Stimulated activated CD8-positive, alpha-beta memory T cell treated with anti-CD3 and anti-CD28 coated beads, Interleukin-15, amount 100 ng/mL, for 1 hour (primary cell): ENCODE data around the gene STK11IP.

Source experiments
- DNase-seq: peaks from one replicate; pipeline ENCODE4 v3.0.0-alpha.2; 2020; ENCODE audit warnings: low read depth

Gene STK11IP

GRCh38 chr2:219578811-219579613 lies 18.6 kb upstream of the STK11IP start:
- no peak for DNase-seq

DNA sequence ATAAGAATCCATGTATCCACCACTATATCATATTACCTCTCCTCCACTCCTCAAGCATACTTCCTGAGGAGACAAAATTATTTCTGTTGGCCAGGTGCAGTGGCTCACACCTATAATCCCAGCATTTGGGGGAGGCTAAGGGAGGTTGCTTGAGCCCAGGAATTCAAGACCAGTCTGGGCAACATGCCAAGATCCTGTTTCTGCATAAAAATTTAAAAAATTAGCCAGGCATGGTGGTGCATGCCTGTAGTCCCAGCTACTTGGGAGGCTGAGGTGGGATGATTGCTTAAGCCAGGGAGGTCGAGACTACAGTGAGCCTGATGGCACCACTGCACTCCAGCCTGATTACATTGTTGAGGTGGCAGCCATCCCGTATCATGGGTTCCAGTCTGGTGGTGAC lies 16.3 kb upstream of the STK11IP start:
- no peak for DNase-seq

GRCh38 chr2:219591091-219591490 lies 6.6 kb upstream of the STK11IP start:
- no peak for DNase-seq

GRCh38 chr2:219592736-219593135 lies 4.9 kb upstream of the STK11IP start:
- no peak for DNase-seq

GRCh38 chr2:219593154-219593553 lies 4.5 kb upstream of the STK11IP start:
- no peak for DNase-seq

DNA sequence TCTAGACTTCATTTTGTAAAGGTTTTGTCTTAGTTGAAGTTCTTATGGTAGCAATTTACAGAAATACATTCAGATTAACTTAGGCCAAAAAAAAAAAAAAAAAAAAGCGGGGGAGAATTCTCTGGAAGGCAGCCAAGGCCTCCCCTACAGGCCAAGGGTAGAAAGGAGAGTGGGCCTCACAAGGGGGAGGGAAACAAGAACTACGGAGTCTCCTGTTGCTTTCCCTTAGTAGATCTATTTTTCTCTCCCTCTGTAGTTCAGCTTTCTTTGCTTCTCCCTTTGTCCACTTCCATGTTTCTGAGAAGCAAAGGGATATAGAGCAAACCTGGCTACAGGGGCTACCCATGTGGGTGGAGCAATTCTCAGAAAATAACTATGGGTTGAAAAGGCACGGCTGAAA lies 2.4 kb upstream of the STK11IP start:
- no peak for DNase-seq

- no peak for DNase-seq
These were observed 604 bp upstream of the STK11IP start for GRCh38 chr2:219596954-219597551.

DNA sequence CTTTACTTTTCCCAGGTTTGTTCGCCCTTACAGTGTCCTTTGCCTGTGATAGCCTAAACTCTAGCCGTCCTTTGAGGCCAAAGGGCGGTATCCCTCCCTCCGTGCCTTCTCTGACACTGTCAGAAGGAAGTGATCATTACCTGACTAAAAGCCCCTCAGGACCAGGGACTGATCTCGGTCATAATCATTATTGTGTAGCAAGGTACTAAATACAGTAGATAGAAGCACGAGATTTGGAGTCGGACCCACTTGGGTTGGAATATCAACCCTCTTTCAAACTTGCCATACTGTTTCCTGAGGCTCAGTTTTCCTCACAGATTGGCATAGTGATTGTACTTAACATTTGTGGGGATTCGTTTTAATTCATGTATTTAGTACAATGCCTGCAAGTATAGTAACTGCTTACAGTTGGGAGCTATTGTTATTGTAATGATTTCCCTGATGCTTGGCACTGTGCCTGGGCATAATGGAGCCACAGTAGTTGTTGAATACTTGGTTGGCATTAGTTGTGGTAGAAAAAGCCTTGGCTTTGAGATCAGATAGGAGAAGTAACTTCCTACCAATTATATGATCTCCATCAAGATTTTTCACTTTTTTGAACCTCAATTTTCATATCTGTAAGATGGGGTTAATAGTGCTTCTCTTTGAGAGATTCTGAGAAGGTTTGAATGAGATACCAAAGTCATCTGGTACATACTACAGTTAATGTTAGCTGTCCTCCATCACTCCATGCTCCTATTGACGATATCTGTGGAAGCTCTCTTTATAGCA lies 836 bp downstream of the STK11IP start:
- DNase-seq, result no peak

GRCh38 chr2:219603771-219604170 lies 6.1 kb downstream of the STK11IP start:
- DNase-seq, result no peak

DNA sequence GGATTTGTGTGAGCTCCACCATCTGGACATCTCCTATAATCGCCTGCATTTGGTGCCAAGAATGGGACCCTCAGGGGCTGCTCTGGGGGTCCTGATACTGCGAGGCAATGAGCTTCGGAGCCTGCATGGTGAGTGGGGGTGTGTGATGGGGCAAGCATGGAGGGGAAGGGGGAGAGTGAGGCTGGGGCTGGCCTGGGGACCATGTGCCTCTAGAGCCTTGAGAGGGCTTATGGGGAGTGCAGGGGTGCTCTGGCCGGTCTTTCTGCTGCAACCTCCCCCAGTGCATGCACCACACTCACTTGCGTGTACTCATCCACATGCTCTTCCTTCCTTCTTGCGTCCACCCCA lies 7.9 kb downstream of the STK11IP start:
- DNase-seq, result no peak

GRCh38 chr2:219607931-219608330 lies 10.3 kb downstream of the STK11IP start:
- DNase-seq, result no peak

GRCh38 chr2:219608399-219608964 lies 10.8 kb downstream of the STK11IP start:
- no peak for DNase-seq

DNA sequence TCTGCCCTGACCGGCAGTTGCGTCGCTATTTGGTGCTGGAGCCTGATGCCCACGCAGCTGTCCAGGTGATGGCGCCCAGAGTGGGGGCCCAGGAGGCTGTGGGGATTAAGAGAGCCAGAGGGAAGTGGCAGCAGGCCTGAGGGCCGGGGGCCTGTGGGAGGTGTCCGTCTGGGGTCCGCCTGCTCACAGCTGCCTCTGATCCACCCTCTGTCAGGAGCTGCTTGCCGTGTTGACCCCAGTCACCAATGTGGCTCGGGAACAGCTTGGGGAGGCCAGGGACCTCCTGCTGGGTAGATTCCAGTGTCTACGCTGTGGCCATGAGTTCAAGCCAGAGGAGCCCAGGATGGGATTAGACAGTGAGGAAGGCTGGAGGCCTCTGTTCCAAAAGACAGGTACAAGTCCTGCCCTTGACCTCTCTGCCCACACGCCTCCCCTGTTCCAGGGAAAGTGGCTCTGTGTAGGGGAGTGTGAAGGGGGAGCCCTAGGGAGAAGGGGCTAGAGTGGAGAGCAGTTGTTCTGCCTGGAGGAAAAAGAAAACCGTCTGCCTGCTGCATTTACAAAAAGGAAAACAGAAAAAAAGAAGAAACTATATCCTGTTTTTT lies 11.6 kb downstream of the STK11IP start:
- DNase-seq, result no peak

DNA sequence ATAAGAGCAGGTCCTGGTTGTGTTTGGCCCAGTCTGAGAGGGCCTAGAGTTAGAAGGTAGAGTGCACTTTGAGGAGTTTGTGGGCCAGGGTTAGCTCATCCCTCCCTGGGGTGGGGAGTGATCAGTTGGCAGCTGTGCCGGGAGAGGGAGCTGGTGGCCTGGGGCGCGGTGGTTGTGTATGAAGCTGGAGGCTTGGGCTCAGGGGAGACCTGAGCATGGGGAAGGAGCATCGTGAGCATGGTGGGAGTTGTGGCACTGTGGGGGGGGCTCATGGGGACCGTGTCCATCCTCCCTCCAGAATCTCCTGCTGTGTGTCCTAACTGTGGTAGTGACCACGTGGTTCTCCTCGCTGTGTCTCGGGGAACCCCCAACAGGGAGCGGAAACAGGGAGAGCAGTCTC lies 13.6 kb downstream of the STK11IP start:
- DNase-seq, result no peak

- DNase-seq, result no peak
These were observed 14.4 kb downstream of the STK11IP start for GRCh38 chr2:219611866-219612576.

- DNase-seq, result no peak
These were observed 15.1 kb downstream of the STK11IP start for GRCh38 chr2:219612577-219613286.

DNA sequence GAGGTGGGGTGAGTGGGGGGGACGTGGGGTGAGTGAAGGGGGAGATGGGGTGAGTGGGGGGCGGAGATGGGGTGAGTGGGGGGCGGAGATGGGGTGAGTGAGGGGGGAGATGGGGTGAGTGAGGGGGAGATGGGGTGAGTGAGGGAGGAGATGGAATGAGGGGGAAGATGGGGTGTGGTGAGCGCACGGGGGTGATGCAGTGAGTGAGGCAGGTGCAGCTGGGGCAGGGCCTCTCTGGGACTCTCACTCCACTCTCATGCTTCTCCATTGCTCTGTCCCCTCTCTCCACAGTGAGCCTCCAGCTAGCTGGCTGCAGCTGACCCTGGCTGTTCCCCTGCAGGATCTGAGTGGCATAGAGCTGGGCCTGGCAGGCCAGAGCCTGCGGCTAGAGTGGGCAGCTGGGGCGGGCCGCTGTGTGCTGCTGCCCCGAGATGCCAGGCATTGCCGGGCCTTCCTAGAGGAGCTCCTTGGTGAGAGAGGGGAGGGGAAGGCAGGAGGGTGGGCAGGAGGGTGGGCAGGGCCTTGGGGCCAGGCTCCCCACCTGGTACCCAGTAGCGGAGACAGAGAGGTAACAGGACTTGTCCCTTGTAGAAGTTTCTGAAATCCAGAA lies 15.9 kb downstream of the STK11IP start:
- DNase-seq, result no peak

GRCh38 chr2:219614076-219614860 lies 16.6 kb downstream of the STK11IP start:
- DNase-seq, result no peak

DNA sequence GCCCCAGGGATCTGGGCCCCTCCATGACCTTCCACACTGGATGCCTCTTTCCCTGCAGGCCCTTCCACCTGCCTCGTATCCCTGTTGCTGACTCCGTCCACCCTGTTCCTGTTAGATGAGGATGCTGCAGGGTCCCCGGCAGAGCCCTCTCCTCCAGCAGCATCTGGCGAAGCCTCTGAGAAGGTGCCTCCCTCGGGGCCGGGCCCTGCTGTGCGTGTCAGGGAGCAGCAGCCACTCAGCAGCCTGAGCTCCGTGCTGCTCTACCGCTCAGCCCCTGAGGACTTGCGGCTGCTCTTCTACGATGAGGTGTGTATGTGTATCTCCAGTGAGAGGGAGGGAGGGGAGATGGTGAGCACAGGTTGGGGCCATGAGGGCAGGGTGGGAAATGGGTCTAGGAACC lies 17.4 kb downstream of the STK11IP start:
- DNase-seq, result no peak

- DNase-seq, result no peak
These were observed 18.2 kb downstream of the STK11IP start for GRCh38 chr2:219615894-219616293.
